ENCODE results near the gene CD177.

DNA sequence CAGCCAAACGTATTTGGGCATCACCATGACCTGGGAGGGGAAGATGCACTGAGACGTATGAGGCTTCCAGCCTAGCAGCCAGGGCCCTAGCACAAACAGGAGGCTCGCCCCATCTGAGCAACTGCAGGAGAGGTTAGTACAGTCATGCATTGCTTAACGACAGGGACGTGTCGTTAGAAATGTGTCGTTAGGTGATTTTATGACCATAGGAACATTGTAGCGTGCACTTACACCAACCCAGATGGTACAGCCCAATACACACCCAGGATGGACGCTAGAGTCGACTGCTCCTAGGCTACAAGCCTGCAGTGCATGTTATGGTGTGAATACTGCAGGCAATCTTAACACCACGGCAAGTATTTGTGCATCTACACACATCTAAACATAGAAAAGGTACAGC, 9.3 kb downstream of the CD177 start:
- TF ChIP-seq CTCF (IDR thresholded peaks at IDR 0.05) (no peak), POLR2A (IDR thresholded peaks at IDR 0.05) (no peak)

Measured in uterus (tissue), 2 donors.